ENCODE measurements around the gene USP22.

Gene USP22

GRCh38 chr17:21046216-21046615 lies 3.4 kb upstream of the USP22 start:
- no peak for DNase-seq

- no peak for DNase-seq
Observed at GRCh38 chr17:21044971-21045370, 2.2 kb upstream of the USP22 start.

DNA sequence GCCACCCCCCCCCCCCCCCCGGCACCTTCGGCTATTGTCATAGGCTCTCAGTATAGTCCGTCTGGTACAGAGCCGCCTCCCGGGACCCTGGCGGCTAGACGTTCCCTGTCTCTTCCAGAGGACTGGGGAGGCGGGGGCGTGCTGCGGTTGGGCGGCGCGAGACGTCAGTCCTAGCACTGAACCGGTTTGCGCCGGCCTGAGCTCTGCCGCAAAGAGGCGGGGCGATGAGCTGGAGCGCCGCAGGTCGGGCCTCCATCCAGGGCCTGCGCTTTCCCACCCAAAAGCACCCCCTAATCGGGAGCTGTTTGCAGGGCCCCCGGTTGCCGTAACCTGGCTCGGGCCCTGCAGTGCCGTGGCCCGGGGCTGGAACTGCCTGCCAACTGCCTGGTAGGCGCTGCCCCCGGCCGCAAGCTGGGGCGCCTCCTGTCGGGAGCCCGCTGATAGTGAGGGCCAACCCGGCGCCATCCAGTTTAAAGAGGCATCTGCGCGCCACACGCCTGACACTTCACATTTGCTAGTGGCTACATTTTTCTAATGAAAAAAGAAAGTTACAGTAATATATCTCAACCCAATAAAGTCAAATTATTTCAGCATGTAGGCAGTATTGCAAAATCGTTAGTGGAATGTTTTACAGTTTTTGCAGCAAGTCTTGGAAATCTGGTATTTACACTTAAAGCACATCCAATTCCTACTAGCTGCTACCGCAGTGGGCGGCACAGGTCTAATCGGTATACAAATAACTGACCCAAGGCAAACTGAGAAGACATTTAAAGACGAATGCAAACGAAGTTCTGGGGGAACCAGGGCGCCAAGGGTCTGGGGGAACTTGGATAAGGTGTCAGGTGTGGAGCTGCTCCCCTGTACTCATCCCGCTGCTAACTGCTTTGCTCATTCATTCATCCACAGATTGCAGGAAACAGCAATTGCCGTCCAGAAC lies 753 bp upstream of the USP22 start:
- DNase-seq, result peak; percentile 92 to 98 (median 96)

DNA sequence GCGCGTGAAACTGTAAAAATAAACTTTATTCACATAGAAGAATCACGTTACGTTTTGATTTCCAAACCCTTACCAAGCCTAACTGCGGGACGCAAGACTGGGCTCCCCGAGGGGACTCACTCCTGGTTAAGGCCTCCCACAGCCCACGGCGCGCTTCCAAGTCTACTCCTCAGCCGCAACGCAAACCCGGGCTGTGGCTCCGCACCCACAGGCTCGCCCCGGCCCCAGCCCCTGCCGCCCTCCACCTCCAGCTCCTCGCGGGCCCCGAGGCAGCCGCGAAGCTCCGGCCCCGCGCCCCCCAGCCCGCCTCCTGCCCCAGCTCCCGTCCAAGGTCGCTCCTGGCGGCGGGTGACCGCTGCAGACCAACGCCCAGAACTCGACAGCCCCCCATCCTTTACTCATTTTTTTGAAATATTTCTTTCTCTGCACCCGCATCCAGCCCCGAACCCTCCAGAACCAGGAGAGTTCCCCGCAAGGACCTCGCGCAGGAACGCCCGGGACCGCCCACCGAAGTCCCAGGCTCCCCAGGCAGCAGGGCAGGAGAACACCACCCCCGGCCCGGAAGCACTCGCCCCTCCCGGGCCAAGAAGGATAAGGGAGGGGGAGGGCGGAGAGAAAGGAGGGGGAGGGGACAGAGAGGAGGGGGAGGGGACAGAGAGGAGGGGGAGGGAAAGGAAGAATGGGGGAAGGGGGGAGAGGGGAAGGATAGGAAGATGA lies 912 bp downstream of the USP22 start:
- DNase-seq, result peak; percentile 35 to 75 (median 61)

DNA sequence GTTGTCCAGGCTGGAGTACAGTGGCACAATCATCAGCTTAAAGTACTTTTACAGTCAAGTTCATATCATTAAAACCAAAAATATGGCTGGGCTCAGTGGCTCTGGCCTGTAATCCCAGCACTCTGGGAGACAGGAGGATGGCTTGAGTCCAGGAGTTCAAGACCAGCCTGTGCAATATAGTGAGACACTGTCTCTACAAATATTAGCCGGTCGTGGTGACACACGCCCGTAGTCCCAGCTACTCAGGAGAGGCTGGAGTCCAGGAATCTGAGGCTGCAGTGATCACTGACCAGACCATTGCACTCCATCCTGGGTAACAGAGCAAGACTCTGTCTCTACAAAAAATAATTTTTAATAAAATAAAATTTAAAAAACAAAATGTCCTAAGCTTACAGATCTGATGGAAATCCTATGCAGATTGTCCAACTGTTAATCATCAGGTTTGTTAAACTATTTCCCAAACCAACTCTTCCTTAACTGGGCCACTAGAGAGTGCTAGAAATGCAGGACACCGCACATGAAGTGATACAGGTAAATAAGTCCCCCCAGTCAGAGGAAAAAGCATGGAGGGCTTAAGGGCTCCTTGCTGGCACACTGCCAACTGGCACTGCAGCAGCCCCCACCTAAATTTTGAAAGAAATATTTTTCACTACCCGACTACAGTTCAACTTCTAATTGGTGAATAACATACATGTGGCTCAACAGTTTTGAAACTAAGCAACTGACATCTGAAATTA lies 2.8 kb downstream of the USP22 start:
- peak in 1 of 3 experiments; percentile 45 for DNase-seq

GRCh38 chr17:21037117-21037803 lies 5.6 kb downstream of the USP22 start:
- no peak for DNase-seq

DNA sequence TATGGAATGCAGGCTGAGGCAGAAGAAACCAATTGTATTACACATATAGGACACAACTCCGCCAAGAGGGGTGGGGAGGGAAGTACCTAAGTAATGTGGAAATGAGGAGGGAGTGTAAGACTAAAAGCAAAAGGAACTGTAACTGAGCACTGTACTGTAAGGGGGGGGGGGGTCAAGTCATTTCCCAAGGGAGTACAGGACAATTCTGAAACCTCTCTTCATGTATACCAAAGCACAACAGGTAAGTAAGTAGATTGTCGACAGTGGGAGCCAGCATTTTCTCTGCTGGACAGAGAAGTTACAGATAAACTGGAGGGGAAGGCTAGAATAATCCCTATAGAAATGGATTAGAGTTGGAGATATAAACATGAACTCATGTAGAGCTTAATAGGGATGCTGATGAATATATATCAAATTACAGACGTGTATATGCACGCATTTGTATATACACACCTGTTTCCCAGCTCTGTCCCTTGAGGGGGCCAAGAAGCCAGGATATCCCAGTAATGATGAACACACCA lies 6.4 kb downstream of the USP22 start:
- DNase-seq, result no peak

DNA sequence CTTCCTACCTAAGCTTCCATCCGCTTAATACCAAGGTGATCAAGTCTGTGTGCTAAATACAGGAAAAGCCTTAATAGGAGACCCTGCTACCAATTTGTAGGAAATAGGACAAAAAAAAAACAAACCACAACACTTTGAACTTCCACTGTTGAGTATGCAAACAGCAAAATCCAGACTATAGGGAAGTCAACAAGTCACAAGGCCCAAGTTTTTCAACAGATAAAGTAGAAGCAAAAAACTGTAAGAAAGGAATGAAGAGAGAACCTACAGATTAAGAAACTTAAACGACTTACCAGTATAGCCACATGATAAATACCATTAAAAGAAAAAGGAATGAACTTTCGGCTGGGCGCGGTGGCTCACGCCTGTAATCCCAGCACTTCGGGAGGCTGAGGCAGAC lies 7.4 kb downstream of the USP22 start:
- DNase-seq, result no peak

DNA sequence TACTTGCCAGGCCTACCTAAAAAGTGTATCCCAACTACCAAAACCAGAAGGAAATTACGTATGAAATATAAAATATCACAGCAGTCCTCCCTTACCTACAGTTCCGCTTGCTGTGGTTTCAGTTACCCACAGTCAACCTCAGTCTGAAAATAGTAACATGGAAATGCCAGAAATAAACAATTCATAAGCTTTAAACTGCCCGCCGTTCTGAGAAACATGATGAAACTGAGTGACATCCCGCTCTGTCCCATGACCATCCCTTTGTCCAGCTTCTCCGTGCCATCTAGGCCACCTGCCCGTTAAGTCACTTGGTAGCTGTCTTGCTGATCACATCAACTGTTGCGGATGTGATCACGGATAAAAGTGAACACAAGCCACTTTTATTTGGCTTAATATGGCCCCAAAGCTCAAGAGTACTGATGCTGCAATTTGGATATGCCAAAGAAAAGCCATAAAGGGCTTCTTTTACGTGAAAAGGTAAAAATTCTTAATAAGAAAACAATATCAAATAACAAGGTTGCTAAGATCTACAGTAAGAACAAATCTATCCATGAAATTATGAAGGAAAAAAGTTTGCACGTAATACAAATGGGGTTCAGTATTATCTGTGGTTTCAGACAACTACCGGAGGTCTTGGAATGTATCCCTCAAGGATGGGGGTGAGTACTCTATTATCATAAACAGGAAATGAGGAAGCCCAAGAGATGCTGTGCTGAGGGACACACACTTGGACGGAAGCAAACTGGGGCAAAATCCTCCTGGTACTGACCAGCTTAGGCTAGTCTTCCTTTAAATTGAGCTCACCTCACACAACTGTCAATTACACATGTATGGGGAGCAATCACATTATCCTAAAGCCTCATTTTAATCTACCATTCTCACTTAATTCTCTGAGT lies 8.2 kb downstream of the USP22 start:
- DNase-seq, result no peak

DNA sequence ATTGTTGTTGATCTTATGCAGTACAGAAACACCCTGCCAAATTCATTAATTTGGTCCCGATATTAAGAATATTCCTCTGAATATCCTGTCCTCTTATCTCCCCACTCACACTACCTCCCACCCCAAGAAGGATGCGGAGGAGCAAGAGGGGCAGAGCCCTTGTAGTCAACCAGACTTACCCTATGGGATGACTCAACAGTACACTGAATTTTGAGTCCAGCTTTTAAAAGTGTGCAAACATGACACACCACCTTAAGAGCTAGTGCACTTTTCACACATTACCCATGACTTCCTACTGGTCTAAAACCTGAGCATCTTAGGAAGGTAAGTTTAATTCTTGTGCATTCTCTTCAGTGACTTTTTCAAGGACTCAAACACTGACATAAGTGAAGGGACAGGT lies 9.5 kb downstream of the USP22 start:
- DNase-seq, result no peak

DNA sequence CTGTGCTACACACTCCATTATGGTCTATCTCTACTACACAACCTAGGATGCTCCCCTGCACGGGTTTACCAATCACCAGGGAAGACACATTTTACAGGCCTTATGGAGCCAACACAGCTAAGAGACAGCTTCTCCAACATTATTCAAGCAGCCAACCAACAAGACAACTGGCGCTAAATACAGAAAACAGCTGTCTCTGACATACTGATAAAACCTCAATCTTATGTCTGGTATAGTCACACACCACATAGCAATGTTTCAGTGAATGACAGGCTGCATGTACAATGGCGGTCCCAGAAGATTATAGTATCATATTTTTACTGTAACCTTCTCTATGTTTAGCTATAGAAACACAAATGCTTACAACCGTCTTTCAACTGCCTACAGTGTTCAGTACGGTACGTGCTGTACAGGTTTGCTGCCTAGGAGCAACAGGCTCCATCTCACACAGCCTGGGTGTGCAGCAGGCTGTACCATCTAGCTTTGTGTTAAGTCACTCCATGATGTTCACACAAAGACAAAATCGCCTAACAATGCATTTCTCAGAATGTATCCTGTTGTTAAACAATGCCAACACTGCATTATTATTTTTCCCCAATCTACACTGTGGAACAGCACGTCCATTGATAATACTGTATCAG lies 10.9 kb downstream of the USP22 start:
- no peak for DNase-seq

DNA sequence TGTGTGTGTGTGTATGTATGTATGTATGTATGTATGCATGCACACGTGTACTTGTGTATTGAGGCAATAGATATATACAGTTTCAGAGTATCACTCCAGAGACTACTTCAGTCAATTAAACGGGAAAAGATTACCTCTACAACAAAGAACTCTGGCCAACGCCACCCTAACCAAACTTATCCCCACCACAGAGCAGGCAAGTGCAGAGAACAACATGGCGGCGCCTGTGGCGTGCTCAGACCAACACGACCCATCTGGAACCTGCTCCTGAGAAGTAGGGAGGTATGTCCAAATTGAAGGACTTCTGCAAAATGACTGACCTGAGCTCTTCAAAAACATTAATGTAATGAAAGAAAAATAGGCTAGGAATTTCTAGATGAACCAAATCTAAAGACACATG lies 12.4 kb downstream of the USP22 start:
- DNase-seq, result no peak

GRCh38 chr17:21029515-21029914 lies 13.3 kb downstream of the USP22 start:
- DNase-seq, result no peak

GRCh38 chr17:21029036-21029435 lies 13.8 kb downstream of the USP22 start:
- DNase-seq, result no peak

- no peak for DNase-seq
Observed at GRCh38 chr17:21028192-21028591, 14.6 kb downstream of the USP22 start.

- no peak for DNase-seq
Observed at GRCh38 chr17:21027031-21027430, 15.8 kb downstream of the USP22 start.

- no peak for DNase-seq
Observed at GRCh38 chr17:21025451-21025850, 17.4 kb downstream of the USP22 start.

DNA sequence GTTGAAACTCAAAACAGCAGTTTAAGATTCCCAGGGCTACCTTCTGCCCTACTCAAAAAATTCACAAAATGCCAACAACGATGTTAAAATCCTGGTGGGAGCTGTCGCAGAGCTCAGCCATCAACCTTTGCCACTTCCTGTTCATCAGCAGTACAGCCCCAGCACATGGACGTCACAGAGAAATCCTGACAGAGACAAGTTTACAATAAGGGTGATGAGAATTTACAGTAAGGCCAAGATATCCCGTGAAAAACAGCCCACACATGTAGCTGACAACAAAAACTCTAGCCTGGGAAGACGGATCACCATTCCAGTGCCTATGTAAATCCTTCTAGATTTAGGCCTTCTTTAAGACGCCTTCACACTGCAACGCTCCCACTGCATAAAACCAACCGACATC lies 18.8 kb downstream of the USP22 start:
- no peak for DNase-seq

- DNase-seq, result no peak
Observed at GRCh38 chr17:21021208-21021803, 21.5 kb downstream of the USP22 start.

DNA sequence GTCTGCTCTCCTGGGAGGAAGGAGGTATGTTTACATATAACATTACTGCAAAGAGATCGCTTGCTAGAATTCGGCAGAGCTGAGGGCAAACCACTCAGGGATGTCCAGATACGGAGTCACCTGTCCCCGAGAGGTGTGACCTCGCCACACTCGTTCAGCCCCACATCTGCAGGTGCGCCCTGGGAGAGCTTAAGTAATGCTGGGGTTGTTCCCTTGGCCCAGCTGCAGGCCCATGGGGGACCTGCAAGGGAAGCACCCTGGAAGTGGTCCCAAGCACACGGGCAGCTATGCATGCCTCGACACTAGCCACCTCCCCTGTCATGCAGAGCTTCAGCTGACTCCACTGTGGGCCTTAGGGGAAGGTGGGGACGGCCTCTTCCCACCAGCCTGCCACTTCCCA lies 22.2 kb downstream of the USP22 start:
- DNase-seq, result no peak

Data from NCI-H1417 (cell line).